Right lobe of liver (tissue), 6 donors: ENCODE measurements around the gene CDH18. TPM values are rescaled to one million over a fixed set of nuclear protein-coding genes. Genes with fewer than 3 reads are reported as not detected.

Source experiments
- ATAC-seq, 4 donors: fragments of 200-7000 bp; cut with Tn5 transposase; one replicate each; pipeline ENCODE4 v1.9.1; 2020; ENCODE audit warnings: mild to moderate bottlenecking in 4 of 4, moderate library complexity in 4 of 4
- DNase-seq, 3 donors: peaks; one replicate each; pipeline ENCODE4 v3.0.0-alpha.2; 2020
- H3K27ac ChIP-seq, 3 donors: fragments of 200-600 bp; one replicate each; pipeline ENCODE4 v1.8.0; 2022
- H3K27me3 ChIP-seq, 2 donors: fragments of 200-600 bp; one replicate each; pipeline ENCODE4 v1.8.0; 2022
- H3K36me3 ChIP-seq, 4 donors: fragments of 200-600 bp; sonication (generic) in 1 of 4; one replicate each; pipeline versions ENCODE4 v1.5.1 to v1.8.0; 2017 to 2022; ENCODE audit warnings: control low read depth in 1 of 4
- H3K4me1 ChIP-seq, 4 donors: fragments of 200-600 bp; sonication (generic) in 1 of 4; one replicate each; pipeline versions ENCODE4 v1.5.1 to v1.8.0; 2017 to 2022; ENCODE audit warnings: control low read depth in 1 of 4
- H3K4me3 ChIP-seq, 3 donors: fragments of 200-600 bp; one replicate each; pipeline ENCODE4 v1.8.0; 2022
- H3K9me3 ChIP-seq, 4 donors: fragments of 200-600 bp; sonication (generic) in 1 of 4; one replicate each; pipeline versions ENCODE4 v1.5.1 to v1.8.0; 2017 to 2022; ENCODE audit warnings: control low read depth in 1 of 4
- CTCF ChIP-seq, 4 donors: fragments of 200-600 bp in 3 of 4; fragments of 450-650 bp in 1 of 4; IDR thresholded peaks; one replicate each; pipeline versions ENCODE4 v1.5.1 to v1.8.0; 2016 to 2022; ENCODE audit warnings: antibody characterized with exemption in 4 of 4, mild to moderate bottlenecking in 2 of 4
- POLR2A ChIP-seq: fragments of 450-650 bp; IDR thresholded peaks from one replicate; pipeline ENCODE4 v1.6.1; 2017; ENCODE audit warnings: antibody characterized with exemption, mild to moderate bottlenecking
- WGBS: methylation state at CpG from one replicate; pipeline ENCODE4 v1.1.6; 2018; ENCODE audit warnings: low coverage, low lambda C conversion rate; ENCODE audit not compliant: insufficient coverage; ENCODE audit errors: missing lambda C conversion rate; 5-methylcytosine and 5-hydroxymethylcytosine counted together
- intact Hi-C, 2 donors: fragments of 100-400 bp; cut with DNase I; formaldehyde crosslinking; loops; one replicate each; pipeline versions ENCODE4 v1.11.2 to v1.14.1; 2022
- total RNA-seq, 6 experiments: library from RNA; depleted of rRNA in 2 of 6; stranded (reverse); fragments of >200 nt in 2 of 6; fragmentation: NEBNext Ultra II Directional in 3 of 6; extraction: Animal tissue kit (Norgen Biotek cat#: 25700) in 3 of 6; gene quantifications; one replicate each; pipeline versions ENCODE4 v1.1.0 to v1.2.4, GENCODE V29; 2016 to 2023
- donor health status: DM: no; HTN: yes; CAD: no.
- donor health status: DM: no; HTN: no; CAD: no.
- donor health status: DM: no; HTN: no; CAD: no.
- donor health status: DM: no; HTN: yes; CAD: no.
- donor health status: DM: no; HTN: yes; CAD: no.

Gene CDH18
- total RNA-seq, 6 experiments from 2014 or later = not detected

- no peaks in the 10 kb centered on the region for H3K9me3 ChIP-seq
- DNase-seq (no peak), ATAC-seq (no peak)
- no peak overlapping the region for H3K27ac ChIP-seq
- 19% methylated on average over 1 of the region's 1 CpG for WGBS
- no peak for TF ChIP-seq CTCF (IDR thresholded peaks at IDR 0.05)
- no peak for TF ChIP-seq POLR2A
- H3K4me3 ChIP-seq = no peak overlapping the region
- H3K36me3 ChIP-seq = no peaks in the 10 kb centered on the region
- H3K27me3 ChIP-seq = no peaks in the 10 kb centered on the region
- intact Hi-C loops = no loop called here
- no peaks in the 10 kb centered on the region for H3K4me1 ChIP-seq
Observed at GRCh38 chr5:19565466-19565865, 422.5 kb downstream of the CDH18 start.

GRCh38 chr5:19564036-19564435, 424.0 kb downstream of the CDH18 start:
- 53% methylated on average over 2 of the region's 2 CpGs for WGBS
- Histone ChIP-seq H3K4me3 (no peak overlapping the region), H3K4me1 (no peaks in the 10 kb centered on the region), H3K27me3 (no peaks in the 10 kb centered on the region), H3K36me3 (no peaks in the 10 kb centered on the region), H3K9me3 (no peaks in the 10 kb centered on the region), H3K27ac (no peak overlapping the region)
- no peak for TF ChIP-seq POLR2A
- ATAC-seq = no peak
- intact Hi-C loops = no loop called here
- no peak for DNase-seq

- ATAC-seq = no peak
- no peak overlapping the region for H3K4me3 ChIP-seq
- H3K4me1 ChIP-seq = no peaks in the 10 kb centered on the region
- no peaks in the 10 kb centered on the region for H3K9me3 ChIP-seq
- no peaks in the 10 kb centered on the region for H3K36me3 ChIP-seq
- TF ChIP-seq CTCF (IDR thresholded peaks at IDR 0.05) (no peak), POLR2A (no peak)
- H3K27ac ChIP-seq = no peak overlapping the region
- DNase-seq = no peak
- intact Hi-C loops = no loop called here
- no peaks in the 10 kb centered on the region for H3K27me3 ChIP-seq
Observed at GRCh38 chr5:19555876-19556275, 432.1 kb downstream of the CDH18 start.

- DNase-seq (no peak), ATAC-seq (no peak)
- H3K27ac ChIP-seq = no peak overlapping the region
- H3K4me3 ChIP-seq = no peak overlapping the region
- intact Hi-C loops = no loop called here
- H3K36me3 ChIP-seq = no peaks in the 10 kb centered on the region
- H3K9me3 ChIP-seq = no peaks in the 10 kb centered on the region
- H3K4me1 ChIP-seq = no peaks in the 10 kb centered on the region
- 47% methylated on average over 2 of the region's 3 CpGs for WGBS
- H3K27me3 ChIP-seq = no peaks in the 10 kb centered on the region
- TF ChIP-seq POLR2A (no peak), CTCF (IDR thresholded peaks at IDR 0.05) (no peak)
Observed at GRCh38 chr5:19555436-19555835, 432.6 kb downstream of the CDH18 start.

DNA sequence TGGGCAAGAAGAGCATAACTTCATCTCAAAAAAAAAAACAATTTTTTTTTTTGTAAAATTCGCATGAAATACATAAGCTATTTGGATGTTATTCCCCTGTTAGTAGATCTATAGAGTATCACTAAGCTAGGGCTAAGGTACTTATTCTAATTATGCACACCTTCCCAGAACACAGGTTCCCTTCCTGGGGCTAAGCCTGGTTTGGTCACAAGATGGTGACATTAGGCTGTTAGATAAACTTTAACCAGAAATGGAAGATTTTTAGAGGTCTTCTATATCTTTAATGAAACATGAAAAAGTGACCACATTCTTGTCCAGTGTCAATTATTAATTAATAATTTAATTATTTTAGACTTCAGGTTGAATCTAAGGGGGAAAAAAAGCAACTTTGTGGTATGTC, 433.5 kb downstream of the CDH18 start:
- no peak for ATAC-seq
- Histone ChIP-seq H3K27me3 (no peaks in the 10 kb centered on the region), H3K4me1 (no peaks in the 10 kb centered on the region), H3K4me3 (no peak overlapping the region), H3K9me3 (no peaks in the 10 kb centered on the region), H3K36me3 (no peaks in the 10 kb centered on the region), H3K27ac (no peak overlapping the region)
- DNase-seq = no peak
- WGBS = 50% methylated on average over 1 of the region's 1 CpG
- intact Hi-C loops = no loop called here
- TF ChIP-seq CTCF (IDR thresholded peaks at IDR 0.05) = no peak
- no peak for TF ChIP-seq POLR2A
